Ishikawa (cell line): ENCODE results near the gene SLC13A4.

ENCODE experiments used
- CEBPB ChIP-seq: IDR thresholded peaks from 2 replicates; pipeline ENCODE4 v1.6.1; 2012
- CREB1 ChIP-seq: IDR thresholded peaks from 2 replicates; pipeline ENCODE4 v1.6.1; 2012; ENCODE audit warnings: low read depth
- EGR1 ChIP-seq: IDR thresholded peaks from 2 replicates; pipeline ENCODE4 v1.6.1; 2012
- EP300 ChIP-seq: IDR thresholded peaks from 2 replicates; pipeline ENCODE4 v1.6.1; 2012; ENCODE audit warnings: borderline replicate concordance
- FOXM1 ChIP-seq: IDR thresholded peaks from 2 replicates; pipeline ENCODE4 v1.6.1; 2012; ENCODE audit warnings: low read depth, borderline replicate concordance
- NFIC ChIP-seq: IDR thresholded peaks from 2 replicates; pipeline ENCODE4 v1.6.1; 2012
- RAD21 ChIP-seq: IDR thresholded peaks from 2 replicates; pipeline ENCODE4 v1.6.1; 2012; ENCODE audit warnings: low read depth
- REST ChIP-seq: IDR thresholded peaks from 2 replicates; pipeline ENCODE4 v1.6.1; 2012; ENCODE audit warnings: low read depth, mild to moderate bottlenecking
- TAF1 ChIP-seq: IDR thresholded peaks from 2 replicates; pipeline ENCODE4 v1.6.1; 2012; ENCODE audit warnings: low read depth, mild to moderate bottlenecking
- TCF12 ChIP-seq: IDR thresholded peaks from 2 replicates; pipeline ENCODE4 v1.6.1; 2012; ENCODE audit warnings: low read depth
- TEAD4 ChIP-seq: IDR thresholded peaks from 2 replicates; pipeline ENCODE4 v1.6.1; 2012
- YY1 ChIP-seq: IDR thresholded peaks from 2 replicates; pipeline ENCODE4 v1.6.1; 2012; ENCODE audit warnings: low read depth
- ZBTB7A ChIP-seq: IDR thresholded peaks from 2 replicates; pipeline ENCODE4 v1.6.1; 2012; ENCODE audit warnings: low read depth
- TF ChIP-seq, protein P1 (sequence below): IDR thresholded peaks from 2 replicates; pipeline ENCODE4 v1.6.1; 2012
- TF ChIP-seq, protein P2 (sequence below): IDR thresholded peaks from 2 replicates; pipeline ENCODE4 v1.6.1; 2012

Gene SLC13A4

DNA sequence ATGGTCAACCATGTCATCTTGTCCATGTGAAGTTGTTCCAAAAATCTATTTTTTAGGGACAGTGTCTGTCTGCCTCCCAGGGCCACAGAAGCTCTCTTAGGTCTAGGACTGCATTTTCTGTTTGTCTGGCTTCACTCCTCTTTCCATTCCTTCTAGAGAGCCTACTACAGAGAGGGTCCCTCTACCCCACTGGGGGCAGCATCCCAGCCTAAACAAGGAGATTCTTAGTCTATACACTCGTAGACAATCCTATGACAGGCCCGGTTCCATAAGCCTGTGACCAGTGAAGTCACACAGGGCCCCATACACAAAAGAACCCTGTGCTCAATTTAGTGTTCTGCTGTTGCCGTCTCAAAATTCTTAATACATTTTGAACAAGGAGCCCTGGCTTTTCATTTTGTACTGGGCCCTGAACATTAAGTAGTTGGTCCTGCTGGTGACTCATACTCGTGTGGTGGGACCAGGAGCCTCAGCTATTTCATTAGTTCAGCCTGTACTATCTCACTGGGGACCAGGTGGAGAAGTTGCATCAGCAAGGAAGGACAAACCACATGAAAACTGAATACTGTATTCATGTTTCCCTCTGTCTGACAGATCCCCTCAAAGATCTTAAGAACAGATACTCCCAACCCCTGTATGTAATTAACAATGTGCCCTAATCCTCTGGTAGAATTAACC, 44.1 kb upstream of the SLC13A4 start:
- no peak for TF ChIP-seq REST
- TF ChIP-seq YY1 = no peak
- TF ChIP-seq FOXM1 = no peak
- TF ChIP-seq, protein P1, sequence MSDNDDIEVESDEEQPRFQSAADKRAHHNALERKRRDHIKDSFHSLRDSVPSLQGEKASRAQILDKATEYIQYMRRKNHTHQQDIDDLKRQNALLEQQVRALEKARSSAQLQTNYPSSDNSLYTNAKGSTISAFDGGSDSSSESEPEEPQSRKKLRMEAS = no peak
- no peak for TF ChIP-seq CEBPB
- no peak for TF ChIP-seq RAD21
- TF ChIP-seq, protein P2, sequence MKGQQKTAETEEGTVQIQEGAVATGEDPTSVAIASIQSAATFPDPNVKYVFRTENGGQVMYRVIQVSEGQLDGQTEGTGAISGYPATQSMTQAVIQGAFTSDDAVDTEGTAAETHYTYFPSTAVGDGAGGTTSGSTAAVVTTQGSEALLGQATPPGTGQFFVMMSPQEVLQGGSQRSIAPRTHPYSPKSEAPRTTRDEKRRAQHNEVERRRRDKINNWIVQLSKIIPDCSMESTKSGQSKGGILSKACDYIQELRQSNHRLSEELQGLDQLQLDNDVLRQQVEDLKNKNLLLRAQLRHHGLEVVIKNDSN = no peak

GRCh38 chr7:135771051-135771450, 43.1 kb upstream of the SLC13A4 start:
- TF ChIP-seq TCF12 = no peak
- no peak for TF ChIP-seq RAD21
- TF ChIP-seq FOXM1 = no peak
- TF ChIP-seq NFIC = no peak
- TF ChIP-seq CEBPB = no peak
- no peak for TF ChIP-seq TEAD4
- TF ChIP-seq ZBTB7A = no peak
- TF ChIP-seq, protein P1 = no peak
- no peak for TF ChIP-seq TAF1
- no peak for TF ChIP-seq CREB1
- no peak for TF ChIP-seq REST
- TF ChIP-seq EGR1 = no peak
- TF ChIP-seq YY1 = no peak
- TF ChIP-seq, protein P2 = no peak
- TF ChIP-seq EP300 = no peak

GRCh38 chr7:135770139-135770710, 42.2 kb upstream of the SLC13A4 start:
- TF ChIP-seq, protein P1 = no peak
- TF ChIP-seq ZBTB7A = no peak
- TF ChIP-seq EGR1 = no peak
- TF ChIP-seq TAF1 = no peak
- TF ChIP-seq REST = no peak
- TF ChIP-seq CREB1 = no peak
- TF ChIP-seq EP300 = no peak
- no peak for TF ChIP-seq NFIC
- TF ChIP-seq TCF12 = no peak
- TF ChIP-seq CEBPB = no peak
- no peak for TF ChIP-seq TEAD4
- no peak for TF ChIP-seq YY1
- TF ChIP-seq FOXM1 = no peak
- TF ChIP-seq, protein P2 = no peak
- TF ChIP-seq RAD21 = no peak
